ENCODE data around the gene RHCE. TPM values are rescaled to one million over a fixed set of nuclear protein-coding genes. Genes with fewer than 3 reads are reported as not detected.
"Not testable (repeated sequence)": the region's sequence is repeated elsewhere in the genome, so short reads cannot be mapped to it uniquely, and the experiment has no call there.

RHCE gene
- total RNA-seq, 3 donors from 2014 or later, result 0.32 to 0.66 TPM; not detected in 1

- Histone ChIP-seq H3K36me3 (no peaks in the 10 kb centered on the region), H3K4me3 (no peak overlapping the region), H3K9me3 (no peaks in the 10 kb centered on the region), H3K27ac (no peak overlapping the region), H3K4me1 (peaks cover 0 to 7% of the 10 kb centered on the region in 2 donors), H3K27me3 (no peaks in the 10 kb centered on the region)
- DNase-seq (ENCODE audit: low spot score in 2 of 2), result no peak
- intact Hi-C loops (cut with DNase I; ENCODE audit: low total_unique reads), result no loop called here
- TF ChIP-seq POLR2AphosphoS5 (IDR thresholded peaks at IDR 0.05), result no peak
These were observed 41.2 kb upstream of the RHCE start for GRCh38 chr1:25461849-25462248.

GRCh38 chr1:25460816-25461215 is 40.2 kb upstream of the RHCE start:
- H3K4me1 ChIP-seq; DNase-seq (ENCODE audit: low spot score in 2 of 2); H3K27me3 ChIP-seq; H3K9me3 ChIP-seq; H3K4me3 ChIP-seq; H3K36me3 ChIP-seq; H3K27ac ChIP-seq; intact Hi-C loops (cut with DNase I; ENCODE audit: low total_unique reads): not testable (repeated sequence)

GRCh38 chr1:25460020-25460419 is 39.4 kb upstream of the RHCE start:
- Histone ChIP-seq H3K9me3 (no peaks in the 10 kb centered on the region), H3K27me3 (no peaks in the 10 kb centered on the region), H3K4me1 (peaks cover 0 to 7% of the 10 kb centered on the region in 2 donors), H3K36me3 (no peaks in the 10 kb centered on the region), H3K4me3 (no peak overlapping the region), H3K27ac (no peak overlapping the region)
- no peak for DNase-seq (ENCODE audit: low spot score in 2 of 2)
- intact Hi-C loops (cut with DNase I; ENCODE audit: low total_unique reads), result no loop called here
- TF ChIP-seq CTCF (IDR thresholded peaks at IDR 0.05) (no peak), POLR2AphosphoS5 (IDR thresholded peaks at IDR 0.05) (no peak), POLR2A (IDR thresholded peaks at IDR 0.05) (no peak)

GRCh38 chr1:25458541-25459298 is 38.1 kb upstream of the RHCE start:
- TF ChIP-seq CTCF (IDR thresholded peaks at IDR 0.05) (no peak), POLR2AphosphoS5 (IDR thresholded peaks at IDR 0.05) (no peak), POLR2A (IDR thresholded peaks at IDR 0.05) (no peak)
- Histone ChIP-seq H3K27ac (no peak overlapping the region), H3K27me3 (no peaks in the 10 kb centered on the region), H3K4me3 (no peak overlapping the region), H3K36me3 (no peaks in the 10 kb centered on the region), H3K9me3 (no peaks in the 10 kb centered on the region), H3K4me1 (peaks cover 0 to 7% of the 10 kb centered on the region in 2 donors)
- DNase-seq (ENCODE audit: low spot score in 2 of 2), result no peak
- intact Hi-C loops (cut with DNase I; ENCODE audit: low total_unique reads), result no loop called here

- H3K9me3 ChIP-seq, result no peaks in the 10 kb centered on the region
- H3K27me3 ChIP-seq, result no peaks in the 10 kb centered on the region
- DNase-seq (ENCODE audit: low spot score in 2 of 2), result no peak
- peaks cover 0 to 7% of the 10 kb centered on the region in 2 donors for H3K4me1 ChIP-seq
- no peak overlapping the region for H3K4me3 ChIP-seq
- intact Hi-C loops (cut with DNase I; ENCODE audit: low total_unique reads), result no loop called here
- no peak for TF ChIP-seq POLR2A (IDR thresholded peaks at IDR 0.05)
- TF ChIP-seq CTCF (IDR thresholded peaks at IDR 0.05), result no peak
- no peak for TF ChIP-seq POLR2AphosphoS5 (IDR thresholded peaks at IDR 0.05)
- no peaks in the 10 kb centered on the region for H3K36me3 ChIP-seq
- H3K27ac ChIP-seq, result no peak overlapping the region
These were observed 35.9 kb upstream of the RHCE start for GRCh38 chr1:25456502-25456901.

GRCh38 chr1:25451908-25452307 is 31.3 kb upstream of the RHCE start:
- DNase-seq (ENCODE audit: low spot score in 2 of 2), result no peak
- H3K36me3 ChIP-seq, result no peaks in the 10 kb centered on the region
- H3K27me3 ChIP-seq, result no peaks in the 10 kb centered on the region
- no peak overlapping the region for H3K4me3 ChIP-seq
- no peaks in the 10 kb centered on the region for H3K9me3 ChIP-seq
- intact Hi-C loops (cut with DNase I; ENCODE audit: low total_unique reads), result no loop called here
- H3K4me1 ChIP-seq, result no peaks in the 10 kb centered on the region
- H3K27ac ChIP-seq, result no peak overlapping the region
- TF ChIP-seq CTCF (IDR thresholded peaks at IDR 0.05) (no peak), POLR2A (IDR thresholded peaks at IDR 0.05) (no peak), POLR2AphosphoS5 (IDR thresholded peaks at IDR 0.05) (no peak)

All from breast epithelium (tissue), 4 donors.